Stimulated activated CD8-positive, alpha-beta memory T cell treated with anti-CD3 and anti-CD28 coated beads, Interleukin-12 subunit alpha, Interleukin-12 subunit beta, amount 100 ng/mL, for 24 hours (primary cell): Measurements from ENCODE around the gene PPM1N.

ENCODE experiments used
- DNase-seq: peaks from one replicate; pipeline ENCODE4 v3.0.0-alpha.2; 2020; ENCODE audit errors: extremely low read depth

PPM1N gene

GRCh38 chr19:45498411-45499195, at the start of gene PPM1N:
Gene PPM1N (plus strand): TSS chr19:45498443. CDS start chr19:45498473, 30 bp downstream.
- DNase-seq = no peak

GRCh38 chr19:45448887-45449299, 49.4 kb upstream of the PPM1N start:
- DNase-seq = no peak

- no peak for DNase-seq
These were observed 48.3 kb upstream of the PPM1N start for GRCh38 chr19:45450012-45450333.

- DNase-seq = no peak
These were observed 47.0 kb upstream of the PPM1N start for GRCh38 chr19:45451131-45451849.

- DNase-seq = no peak
These were observed 46.3 kb upstream of the PPM1N start for GRCh38 chr19:45451850-45452387.

GRCh38 chr19:45455707-45456499, 42.3 kb upstream of the PPM1N start:
- DNase-seq = no peak

- no peak for DNase-seq
These were observed 41.8 kb upstream of the PPM1N start for GRCh38 chr19:45456500-45456815.

- no peak for DNase-seq
These were observed 40.5 kb upstream of the PPM1N start for GRCh38 chr19:45457776-45458175.

- no peak for DNase-seq
These were observed 37.4 kb upstream of the PPM1N start for GRCh38 chr19:45460807-45461347.

GRCh38 chr19:45462174-45462573, 36.1 kb upstream of the PPM1N start:
- DNase-seq = no peak

GRCh38 chr19:45463241-45463640, 35.0 kb upstream of the PPM1N start:
- DNase-seq = no peak

GRCh38 chr19:45464274-45464673, 34.0 kb upstream of the PPM1N start:
- DNase-seq = no peak

GRCh38 chr19:45464852-45465441, 33.3 kb upstream of the PPM1N start:
- no peak for DNase-seq

- no peak for DNase-seq
These were observed 31.2 kb upstream of the PPM1N start for GRCh38 chr19:45467115-45467455.

GRCh38 chr19:45467456-45468158, 30.6 kb upstream of the PPM1N start, which contains the start of gene FOSB:
Gene FOSB (plus strand): TSS chr19:45467996. CDS start chr19:45468587, 591 bp downstream.
- peak; percentile 80 for DNase-seq

- no peak for DNase-seq
These were observed 30.0 kb upstream of the PPM1N start for GRCh38 chr19:45468159-45468651.

- no peak for DNase-seq
These were observed 29.5 kb upstream of the PPM1N start for GRCh38 chr19:45468803-45469131.

GRCh38 chr19:45469132-45469944, 28.9 kb upstream of the PPM1N start:
- DNase-seq = peak; percentile 77

- no peak for DNase-seq
These were observed 28.1 kb upstream of the PPM1N start for GRCh38 chr19:45469945-45470761.
